ENCODE measurements around the gene RGS1.

RGS1 gene

DNA sequence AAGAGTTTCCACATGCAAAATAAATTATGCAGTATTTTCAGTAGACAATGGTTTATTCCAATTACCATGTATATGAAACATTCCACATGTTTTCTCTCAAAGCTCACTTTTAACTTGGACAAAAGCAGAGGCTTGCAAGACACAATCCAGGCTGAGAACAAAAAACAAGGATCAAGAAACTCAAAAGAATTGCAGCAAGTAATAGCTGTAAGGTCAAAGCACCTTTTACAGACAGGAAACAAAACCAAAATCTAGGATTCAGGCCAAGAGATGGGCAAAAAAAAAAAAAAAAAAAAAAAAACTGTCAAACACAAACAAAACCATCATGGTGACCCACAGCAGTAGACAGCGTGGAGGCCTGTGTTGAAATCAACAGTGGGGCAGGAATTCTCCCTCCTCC, 9.3 kb downstream of the RGS1 start:
- DNase-seq: no peak

DNA sequence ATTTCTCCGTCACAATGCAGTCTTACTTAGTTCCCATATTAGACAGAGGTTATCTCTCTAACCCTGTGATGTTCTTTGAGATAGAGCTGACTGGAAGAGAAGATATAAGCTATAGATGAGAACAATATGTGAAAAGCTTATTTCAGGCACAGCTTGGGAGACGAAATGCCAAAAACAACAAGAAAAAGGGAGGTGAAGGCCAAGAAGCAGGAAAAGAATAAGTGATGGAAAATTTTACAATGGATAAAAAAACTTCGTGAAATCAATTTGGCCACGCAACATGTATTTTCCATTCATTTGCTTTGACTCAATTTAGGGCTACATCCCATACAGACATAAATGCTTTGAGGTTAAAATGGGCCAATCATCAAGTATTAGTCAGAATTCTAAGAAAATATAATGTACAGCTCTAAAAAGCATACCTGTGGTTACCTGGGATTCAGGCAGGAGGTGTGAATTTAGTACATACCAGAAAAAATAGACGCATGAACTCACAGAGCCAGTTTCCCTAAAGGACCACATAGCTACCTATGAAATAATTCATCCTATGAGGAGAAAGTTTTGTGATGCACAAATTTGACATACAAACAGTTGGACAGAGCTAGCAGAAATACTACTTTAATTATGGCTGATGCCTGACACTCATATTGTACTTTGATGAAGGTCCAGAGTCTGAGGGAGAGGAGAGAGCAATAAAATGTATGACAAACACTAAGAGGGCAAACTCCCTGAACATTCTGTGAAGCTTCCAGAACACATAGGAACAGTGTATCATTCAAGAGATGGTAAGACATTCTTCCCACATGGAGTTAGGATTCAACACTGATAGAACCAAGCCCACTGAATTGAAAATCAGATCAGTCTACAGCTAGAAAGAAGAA, 12.1 kb downstream of the RGS1 start:
- no peak for DNase-seq

DNA sequence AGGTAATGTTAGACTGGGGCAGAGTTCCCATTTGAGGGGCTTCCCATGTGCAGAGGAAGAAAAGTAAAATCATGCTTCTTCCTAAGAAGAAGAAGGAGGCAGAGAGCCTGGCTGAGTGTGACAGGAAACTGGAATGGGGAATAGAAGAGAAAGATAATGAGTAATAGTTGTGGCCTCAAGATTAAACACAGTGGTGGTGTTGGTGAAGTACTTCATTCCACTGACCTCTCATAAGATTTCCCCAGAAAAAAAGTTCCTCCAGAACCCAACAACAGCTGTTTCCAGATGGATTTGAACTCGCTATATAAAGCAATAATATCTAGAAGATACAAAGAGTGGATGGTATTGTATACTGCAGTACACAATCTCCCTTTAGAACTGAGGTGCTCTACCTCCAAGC, 13.0 kb downstream of the RGS1 start:
- DNase-seq: no peak

DNA sequence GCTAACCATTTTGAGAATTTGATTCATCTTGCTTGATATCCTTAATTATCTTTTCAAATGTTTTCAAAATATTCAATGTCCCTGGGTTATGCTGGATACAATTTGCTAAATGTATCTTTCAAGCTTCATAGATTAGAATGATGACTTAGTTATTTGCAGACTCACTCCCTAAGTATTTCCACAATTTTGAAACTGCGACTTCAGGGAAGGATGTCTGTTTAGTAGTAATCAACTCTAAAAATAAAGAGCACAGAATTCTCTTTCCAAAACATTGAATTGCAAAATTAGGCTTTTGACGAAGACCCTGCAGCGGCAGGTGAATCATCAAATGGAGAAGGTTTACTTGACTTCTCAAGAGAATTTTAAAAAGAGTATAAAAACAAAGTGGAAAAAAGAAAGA, 14.2 kb downstream of the RGS1 start:
- no peak for DNase-seq

DNA sequence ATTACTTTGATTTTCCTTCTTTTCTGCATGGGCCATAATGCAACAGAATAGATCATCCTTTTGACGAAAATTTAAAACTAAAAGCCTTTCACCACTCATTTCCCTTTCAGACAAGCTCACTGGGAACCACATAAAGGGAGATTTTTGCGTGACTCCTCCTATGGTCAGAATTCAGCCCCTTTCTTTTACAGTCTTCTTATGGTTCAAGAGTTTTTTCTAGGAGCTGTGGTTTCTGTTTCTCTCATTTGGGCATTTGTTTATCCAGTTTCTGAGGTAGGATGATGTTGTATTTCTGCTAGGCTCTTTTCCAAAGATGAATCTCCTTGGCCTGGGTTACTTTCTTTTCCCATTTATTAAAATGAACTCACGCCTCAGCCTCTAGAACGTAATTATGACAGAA, 16.9 kb downstream of the RGS1 start:
- DNase-seq: no peak

DNA sequence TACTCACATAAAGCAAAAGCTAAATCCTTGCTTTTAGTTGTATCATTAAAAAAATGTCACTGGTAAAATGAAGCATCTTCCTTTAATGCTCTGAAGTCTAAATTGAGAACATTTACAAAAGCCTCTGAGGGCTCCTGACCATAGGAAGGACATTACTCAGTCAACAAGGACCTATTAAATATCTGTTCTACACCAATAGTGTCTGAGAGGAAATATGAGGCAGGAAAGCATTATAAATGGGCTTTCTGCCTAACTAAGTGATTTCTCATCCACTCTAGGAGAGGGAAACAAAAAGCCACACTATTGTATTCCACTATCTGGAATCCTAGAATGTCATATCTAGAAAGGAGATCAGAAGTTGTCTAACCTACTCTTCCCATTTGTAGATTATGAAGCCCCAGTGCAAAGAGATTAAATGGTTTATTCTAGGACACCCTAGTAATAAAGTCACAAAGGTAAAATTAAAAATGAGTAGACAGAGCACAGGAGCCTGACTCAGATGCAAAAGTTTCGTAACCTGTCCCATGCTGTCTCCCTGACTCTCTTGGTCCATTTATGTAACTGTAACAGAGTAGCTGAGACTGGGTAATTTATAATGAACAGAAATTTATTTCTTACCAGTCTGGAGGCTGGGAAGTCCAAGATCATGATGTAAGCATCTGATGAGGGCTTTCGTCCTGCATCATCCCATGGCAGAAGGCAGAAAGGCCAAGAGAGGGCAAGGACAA, 17.6 kb downstream of the RGS1 start:
- DNase-seq: no peak

DNA sequence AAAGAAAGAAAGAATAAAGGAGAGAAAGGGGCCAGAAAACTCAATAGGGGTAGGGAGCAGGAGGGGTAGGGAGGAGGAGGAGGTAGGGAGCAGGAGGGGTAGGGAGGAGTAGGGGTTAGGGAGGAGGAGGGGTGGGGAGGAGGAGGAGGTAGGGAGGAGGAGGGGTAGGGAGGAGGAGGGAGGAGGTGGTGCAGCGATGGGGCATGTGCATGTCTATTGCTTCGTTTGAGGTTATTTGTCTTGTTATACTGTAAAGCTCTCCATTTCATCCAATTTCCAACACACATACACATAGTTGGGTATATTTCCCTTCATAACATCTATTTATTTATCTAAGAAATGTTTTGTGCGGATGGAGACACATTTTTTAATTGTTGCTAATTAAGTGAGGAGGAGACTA, 19.7 kb downstream of the RGS1 start:
- no peak for DNase-seq

DNA sequence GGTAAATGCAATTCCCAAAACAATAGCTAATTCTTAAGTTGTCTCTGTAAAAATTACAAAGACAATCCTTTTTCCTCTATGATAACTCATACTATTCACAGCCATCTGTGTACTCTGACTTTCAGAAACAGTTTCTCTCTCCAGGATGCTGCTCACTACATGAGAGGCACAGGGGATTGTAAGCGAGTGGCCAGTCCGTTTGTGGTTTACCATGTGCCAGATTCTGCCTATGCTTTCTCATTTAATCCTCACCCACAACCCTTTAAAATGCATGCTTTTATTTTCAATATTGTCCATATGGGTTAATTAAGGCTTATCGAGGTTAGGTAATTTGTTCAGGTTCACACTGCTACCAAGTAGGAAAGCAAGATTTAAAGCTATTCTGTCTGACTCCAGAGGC, 23.0 kb downstream of the RGS1 start:
- DNase-seq: no peak

DNA sequence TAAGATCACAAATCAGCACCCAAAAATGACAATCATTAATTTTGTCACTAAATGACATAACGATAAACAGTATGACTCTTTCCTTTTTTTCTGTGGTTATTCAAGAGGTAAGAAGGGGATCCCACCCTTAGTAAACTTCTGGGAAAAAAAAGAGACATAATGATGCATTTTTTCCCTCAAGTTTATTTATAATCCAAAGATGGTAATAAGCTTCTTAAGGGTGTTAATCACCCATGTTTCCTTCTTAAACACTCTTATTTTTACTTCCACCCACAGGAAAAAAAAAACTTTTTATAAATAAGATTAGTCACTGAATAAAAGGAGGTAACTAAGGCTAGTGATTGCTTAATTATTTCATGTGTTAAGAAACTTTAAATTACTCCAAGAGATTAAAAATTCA, 24.7 kb downstream of the RGS1 start:
- no peak for DNase-seq

DNA sequence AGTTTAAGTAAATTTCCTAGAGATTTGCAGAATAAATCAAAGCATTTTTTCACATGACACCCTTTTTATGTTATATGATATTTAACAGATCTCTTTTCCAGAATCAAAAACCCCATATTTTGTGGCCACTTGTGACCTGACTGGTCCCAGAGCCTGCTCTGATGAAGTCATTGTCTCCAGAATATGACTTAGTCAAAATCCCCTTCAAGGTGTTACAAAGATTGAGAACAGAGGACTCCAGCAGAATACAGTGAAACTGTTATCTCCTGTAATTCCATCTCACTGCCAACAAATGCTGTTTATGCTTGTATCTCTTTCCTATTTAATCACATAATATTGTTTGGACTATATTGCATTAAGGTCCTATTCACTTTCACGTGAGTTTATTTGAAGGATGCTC, 25.6 kb downstream of the RGS1 start:
- DNase-seq: no peak

DNA sequence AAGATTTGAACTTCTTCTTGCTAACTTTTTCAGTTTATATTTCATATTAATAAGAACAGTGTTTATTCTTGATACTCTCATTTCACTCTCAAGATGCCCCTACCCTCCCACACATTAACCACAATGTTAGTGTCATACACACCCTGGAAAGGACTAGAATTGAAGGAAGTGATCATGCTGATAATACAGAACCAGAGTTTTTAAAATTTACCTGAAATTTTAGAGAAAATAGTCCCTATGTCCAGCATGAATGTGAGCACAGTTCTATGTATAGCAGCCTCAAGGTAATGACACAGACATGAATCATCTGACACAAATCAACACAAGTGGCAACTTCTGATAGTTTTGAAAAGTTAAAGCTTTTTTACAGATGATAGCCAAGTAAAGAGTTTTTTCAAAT, 26.0 kb downstream of the RGS1 start:
- DNase-seq: no peak

DNA sequence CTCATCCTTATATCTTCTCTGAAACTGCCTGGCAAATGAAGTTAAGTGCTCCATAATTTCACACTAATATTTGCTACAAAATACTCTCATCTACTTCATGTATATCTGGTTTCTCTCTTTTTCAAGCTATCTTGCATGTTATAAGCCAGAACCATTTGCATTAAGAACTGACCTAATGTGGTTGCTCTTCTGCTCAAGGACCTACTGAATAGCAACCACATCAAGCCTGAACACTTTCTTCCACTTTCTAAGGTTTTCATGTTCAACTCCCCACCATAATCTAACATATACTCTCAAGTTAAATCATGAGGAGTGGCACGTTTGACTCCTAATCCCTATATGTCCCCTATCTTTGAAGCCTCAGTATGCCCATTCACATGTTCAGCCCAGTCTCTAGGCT, 27.2 kb downstream of the RGS1 start:
- no peak for DNase-seq

DNA sequence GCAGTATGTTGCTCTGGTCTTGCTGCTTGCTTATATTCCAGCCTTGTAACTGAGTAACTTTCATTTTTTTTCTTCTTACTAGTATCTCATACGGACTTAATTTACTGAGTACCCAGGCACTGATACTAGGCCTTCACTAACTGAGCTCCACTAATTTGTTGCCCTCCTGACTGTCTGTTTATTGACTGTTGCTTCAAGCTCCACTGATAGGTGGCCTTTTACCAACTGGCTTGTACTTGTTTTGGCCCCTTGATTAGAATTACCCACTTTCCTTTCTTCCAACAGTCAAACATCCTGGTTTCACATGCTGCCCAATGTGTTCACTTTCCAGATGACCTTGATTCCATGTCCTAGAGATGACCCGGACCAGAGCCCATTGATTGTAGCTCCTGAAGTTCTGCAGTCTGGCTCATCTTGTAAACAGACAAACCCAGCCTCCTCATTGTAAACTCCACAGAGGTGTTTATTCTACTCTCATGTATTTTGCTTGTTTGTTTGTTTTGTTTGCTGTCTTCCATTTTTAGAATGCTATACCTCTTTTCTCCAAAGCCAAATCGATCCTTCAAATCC, 27.7 kb downstream of the RGS1 start:
- DNase-seq: no peak

DNA sequence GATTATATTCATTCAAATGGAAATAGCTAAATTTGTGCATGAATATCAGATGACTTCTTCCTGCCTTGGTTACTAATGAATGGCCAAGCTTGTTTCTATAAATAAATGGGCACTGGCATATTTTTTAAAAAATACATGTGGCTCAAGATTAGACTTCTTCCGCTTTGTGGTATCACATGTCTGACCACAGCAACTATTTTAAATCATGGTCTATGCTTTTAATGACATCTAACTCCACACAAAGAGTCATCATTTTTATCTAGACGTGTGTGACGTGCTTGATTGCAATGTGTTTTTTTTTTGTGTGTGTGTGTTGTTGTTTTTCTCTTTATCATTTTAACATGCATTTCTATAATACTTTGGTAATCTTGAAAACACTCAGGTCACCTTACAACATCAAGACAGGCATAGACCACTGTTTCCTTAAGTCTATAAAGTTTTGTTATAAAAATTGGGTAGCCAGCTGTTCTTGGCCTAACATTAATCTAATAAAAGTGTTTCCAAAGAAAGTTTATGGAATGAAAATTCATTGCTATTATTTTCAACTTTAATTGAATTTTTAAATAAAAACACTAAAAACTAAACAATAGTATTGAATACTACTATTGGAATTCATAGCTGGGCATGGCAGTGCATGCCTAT, 29.5 kb downstream of the RGS1 start:
- no peak for DNase-seq

DNA sequence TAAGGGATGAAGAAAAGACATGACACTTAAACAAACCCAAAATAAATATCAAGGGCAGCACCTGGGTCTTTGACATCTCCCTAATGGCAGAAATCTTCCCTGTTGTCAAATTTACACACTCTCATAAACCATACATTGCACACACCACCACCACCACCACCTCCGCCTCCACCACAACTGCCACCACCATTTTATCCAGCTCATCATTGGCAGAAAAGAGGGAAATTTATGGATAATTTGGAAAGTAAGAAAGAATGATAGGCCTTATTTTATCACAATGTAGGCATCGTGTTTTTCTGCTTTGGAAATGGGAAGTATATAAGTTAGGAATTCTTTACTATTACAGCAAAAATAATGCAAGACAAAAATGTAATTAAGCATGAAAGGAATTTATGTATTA, 33.1 kb downstream of the RGS1 start:
- no peak for DNase-seq

DNA sequence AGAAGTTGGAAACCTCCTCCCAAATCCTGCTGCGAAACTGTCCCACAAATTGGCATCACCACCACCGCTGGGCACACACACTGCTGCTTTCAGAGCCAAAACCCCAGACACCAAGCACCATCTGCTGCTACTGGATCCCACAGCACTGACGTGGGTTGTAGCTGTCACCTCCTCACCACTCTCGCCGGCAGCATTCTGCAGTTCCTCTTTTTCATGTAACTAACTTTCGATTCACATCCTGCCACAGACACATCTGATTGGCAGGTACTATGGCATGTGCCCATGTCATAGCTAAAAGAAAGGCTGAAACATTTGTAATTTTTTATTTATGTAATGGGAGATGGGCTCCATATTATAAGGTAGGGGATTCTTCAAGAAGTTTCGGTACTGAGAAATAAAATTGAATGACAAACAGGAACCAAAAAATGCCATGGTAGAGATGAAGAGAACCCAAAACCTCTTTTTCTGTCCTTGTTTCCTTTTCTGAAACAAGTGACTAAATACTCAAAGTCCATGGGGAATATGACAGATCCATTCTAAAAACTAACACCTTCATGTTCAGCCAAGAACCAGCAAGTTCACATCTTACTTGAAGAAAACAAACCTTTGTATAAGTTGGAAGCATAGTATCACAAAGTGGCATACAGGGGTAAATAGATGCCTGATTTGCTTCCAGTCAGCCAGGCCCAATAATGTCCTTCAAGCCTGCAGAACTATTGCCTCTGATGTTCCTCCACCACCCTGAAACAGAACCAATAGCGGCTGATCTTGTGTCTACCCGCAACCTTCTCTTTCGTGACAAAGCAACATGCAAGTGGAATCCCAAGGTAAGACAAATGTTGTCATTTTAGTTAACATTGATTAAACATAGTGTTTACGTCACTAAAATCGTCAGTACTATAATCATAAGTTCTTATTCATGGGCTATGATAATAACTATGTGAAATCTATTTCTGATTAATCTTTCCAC, 33.8 kb downstream of the RGS1 start:
- DNase-seq: peak; percentile 14 to 84 (median 25)

DNA sequence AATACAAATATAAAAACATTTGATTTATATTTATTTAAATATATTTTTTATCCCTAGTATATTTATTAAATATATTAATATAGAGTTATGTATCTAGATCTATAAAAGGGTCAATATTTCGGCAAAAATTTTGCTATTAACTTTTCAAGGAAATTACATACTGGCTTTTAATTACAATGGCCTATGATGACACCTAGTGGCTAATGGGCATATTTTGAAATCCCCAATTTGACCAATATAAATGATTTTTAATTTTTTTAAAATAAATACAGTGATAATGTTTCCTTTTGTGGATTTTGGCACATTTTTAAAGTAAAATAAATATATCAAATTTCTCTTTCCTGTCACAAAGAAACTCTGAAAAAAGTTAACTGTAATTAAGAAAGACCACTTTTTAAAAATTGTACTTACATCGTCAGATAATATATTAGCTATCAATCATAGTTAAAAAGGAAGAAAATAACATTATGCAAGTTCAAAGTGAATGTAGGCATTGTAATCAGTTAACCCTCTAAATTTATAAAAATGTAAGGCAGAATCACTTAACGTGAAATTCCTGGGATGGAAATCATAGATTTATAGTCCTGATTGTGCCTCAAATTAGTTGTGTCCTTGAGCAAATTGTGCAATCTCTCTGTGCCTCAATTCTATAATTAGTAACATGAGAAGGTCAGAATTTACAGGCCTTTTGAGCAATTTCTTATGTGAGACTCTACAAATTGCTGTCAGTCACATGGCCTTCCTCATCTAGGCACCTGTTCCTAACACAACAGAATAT, 34.7 kb downstream of the RGS1 start:
- DNase-seq: peak in 1 of 5 donors; percentile 28

DNA sequence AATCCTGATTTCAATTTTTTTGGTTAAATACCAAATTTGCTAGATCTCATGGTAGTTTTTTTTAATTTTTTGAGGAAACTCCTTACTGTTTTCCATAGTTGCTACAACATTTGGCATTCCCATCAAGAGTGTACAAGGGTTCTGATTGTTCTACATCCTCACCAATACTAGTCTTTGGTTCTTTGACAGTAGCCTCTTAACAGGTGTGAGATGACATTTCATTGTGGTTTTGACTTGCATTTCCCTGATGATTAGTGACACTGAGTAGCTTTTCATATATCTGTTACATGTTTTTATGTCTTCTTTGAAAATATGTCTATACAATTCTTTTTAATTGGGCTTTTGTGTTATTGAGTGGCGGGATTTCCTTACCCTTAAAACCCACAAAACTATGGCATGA, 39.5 kb downstream of the RGS1 start:
- no peak for DNase-seq

DNA sequence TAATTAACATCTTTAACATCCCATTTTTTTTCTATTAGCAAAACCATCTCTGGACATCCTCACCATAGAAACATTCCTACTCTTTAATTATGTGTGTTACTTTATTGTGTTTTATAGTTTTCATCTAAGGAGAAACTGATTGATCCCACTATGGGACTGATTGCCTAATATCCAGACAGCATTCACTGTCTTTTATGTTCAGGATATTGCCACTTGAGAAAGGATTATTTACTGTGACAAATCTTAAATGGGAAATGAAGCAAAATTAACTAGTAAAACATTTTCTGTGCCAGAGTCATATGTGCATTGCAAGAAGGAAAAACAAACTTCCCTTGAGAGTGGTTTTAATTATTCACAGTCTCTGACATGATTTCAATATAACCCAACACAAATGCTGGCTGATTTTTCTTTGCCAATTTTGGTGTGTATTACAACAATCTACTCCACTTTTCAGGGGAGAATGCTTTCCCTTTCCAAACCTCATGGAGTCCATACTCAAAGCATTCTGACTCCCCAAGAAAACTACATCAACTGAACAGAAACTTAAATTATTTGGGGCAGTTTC, 44.6 kb downstream of the RGS1 start:
- DNase-seq: no peak

DNA sequence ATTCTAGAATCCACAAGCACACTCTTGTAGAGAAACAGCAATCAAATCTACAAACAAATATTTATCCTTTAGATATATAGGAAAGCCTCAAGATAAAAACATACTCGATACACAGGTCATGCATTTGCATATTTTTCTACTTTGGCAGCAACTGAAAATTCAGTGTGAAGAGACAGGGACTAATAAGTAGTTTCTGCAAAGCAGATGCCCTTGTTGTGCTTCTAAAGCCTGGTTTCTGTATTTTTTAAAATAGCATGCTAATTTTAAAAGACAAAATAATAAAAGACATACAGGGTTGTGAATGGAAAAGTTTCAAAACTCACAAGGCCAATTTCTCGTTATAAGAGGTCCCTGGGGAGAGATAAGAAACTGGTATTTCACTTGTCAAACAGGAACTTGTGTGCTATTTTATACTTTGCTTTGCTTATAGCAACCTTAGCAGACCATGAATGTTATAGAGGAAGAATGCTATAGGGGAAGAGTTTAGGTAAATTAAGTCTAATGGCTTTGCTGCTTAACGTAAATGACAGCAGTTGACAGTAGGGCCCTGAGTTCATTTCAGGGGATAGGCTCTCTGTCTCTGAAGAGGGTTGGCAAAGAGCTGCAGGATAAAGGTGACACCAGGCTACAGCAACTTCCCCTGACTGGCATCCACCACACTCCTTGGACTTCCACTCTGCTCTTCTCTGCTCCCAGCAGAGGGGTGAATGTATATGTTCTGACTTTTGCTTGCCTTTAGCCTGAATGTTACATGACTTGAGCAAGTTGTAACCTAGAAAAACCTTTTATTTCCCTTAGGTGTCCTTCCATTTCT, 51.0 kb downstream of the RGS1 start:
- DNase-seq: no peak
